OCI-LY3 (cell line): ENCODE results near the gene MARK3.

Experiments
- H2AFZ ChIP-seq: fragments of 200-600, 300-600 bp; shearing (Covaris generic); 2 replicates; pipeline ENCODE4 v1.6.0; 2014; ENCODE audit warnings: antibody characterized with exemption, low read depth, low read length
- H3K27ac ChIP-seq: fragments of 200-600, 300-600 bp; sonication (generic); 2 replicates; pipeline ENCODE4 v1.5.1; 2014; ENCODE audit warnings: mild to moderate bottlenecking, low read length, moderate library complexity, mixed read lengths
- H3K27me3 ChIP-seq: fragments of 200-600, 300-600 bp; sonication (generic); 2 replicates; pipeline ENCODE4 v1.6.1; 2014; ENCODE audit warnings: low read depth, low read length, mixed read lengths
- H3K36me3 ChIP-seq: fragments of 200-600, 300-600 bp; sonication (generic); replicated peaks from 2 replicates; pipeline ENCODE3; 2014; ENCODE audit warnings: low read depth, low read length, mixed read lengths
- H3K4me1 ChIP-seq: fragments of 300-600, 200-600 bp; sonication (generic); 2 replicates; pipeline ENCODE4 v1.6.1; 2014; ENCODE audit warnings: low read length, mixed read lengths
- H3K4me2 ChIP-seq: fragments of 200-600, 300-600 bp; sonication (generic); 2 replicates; pipeline ENCODE4 v1.6.1; 2014; ENCODE audit warnings: low read length, mixed read lengths
- H3K4me3 ChIP-seq: fragments of 300-600, 200-600 bp; sonication (generic); 2 replicates; pipeline ENCODE4 v1.5.1; 2014; ENCODE audit warnings: antibody characterized with exemption, mild to moderate bottlenecking, low read length, moderate library complexity
- H3K79me2 ChIP-seq: fragments of 300-600, 200-600 bp; shearing (Covaris generic); 2 replicates; pipeline ENCODE4 v1.6.1; 2014; ENCODE audit warnings: mild to moderate bottlenecking, low read length, mixed read lengths
- H3K9ac ChIP-seq: fragments of 300-600, 200-600 bp; shearing (Covaris generic); 2 replicates; pipeline ENCODE4 v1.6.0; 2014; ENCODE audit warnings: mild to moderate bottlenecking, low read length, moderate library complexity
- H3K9me3 ChIP-seq: fragments of 200-600, 300-600 bp; shearing (Covaris generic); 2 replicates; pipeline ENCODE4 v1.6.1; 2014; ENCODE audit warnings: low read length, mixed read lengths; ENCODE audit not compliant: insufficient read depth
- H4K20me1 ChIP-seq: fragments of 200-600, 300-600 bp; sonication (generic); 2 replicates; pipeline ENCODE4 v1.6.1; 2016; ENCODE audit warnings: low read length, mixed read lengths; ENCODE audit not compliant: insufficient read depth
- EZH2phosphoT487 ChIP-seq: fragments of 200-600 bp; shearing (Covaris generic); IDR thresholded peaks from 2 replicates; pipeline ENCODE4 v1.6.1; 2018; ENCODE audit warnings: antibody characterized with exemption, mixed run types, low read depth
- TF ChIP-seq, protein P1 (sequence below): fragments of 200-600, 300-600 bp; sonication (generic); IDR thresholded peaks from 2 replicates; pipeline ENCODE4 v1.5.1; 2014; ENCODE audit warnings: antibody characterized with exemption, low read length, low read depth

The MARK3 gene

DNA sequence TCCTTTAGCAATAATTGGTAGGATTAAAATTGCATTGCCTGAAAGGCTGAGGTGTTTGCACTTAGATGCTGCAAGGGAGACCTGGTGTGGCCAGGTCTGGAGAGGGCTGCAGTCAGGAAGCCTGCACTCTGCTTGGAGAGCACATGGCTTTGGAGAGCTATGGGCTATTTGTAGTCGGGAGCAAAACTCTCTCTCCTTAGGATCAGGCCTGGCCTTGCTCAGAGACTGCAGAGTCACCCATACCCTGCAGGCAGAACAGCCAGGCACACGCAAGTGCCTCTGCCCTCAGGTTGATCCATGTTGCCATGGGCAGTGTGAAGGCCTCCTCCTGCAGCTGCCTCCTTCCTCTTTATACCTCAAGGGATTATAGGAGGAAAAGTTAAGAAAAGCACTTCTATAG lies 110.6 kb downstream of the MARK3 start:
- H3K36me3 ChIP-seq, result peaks cover 26% of the 10 kb centered on the region
- no peak for TF ChIP-seq EZH2phosphoT487
- TF ChIP-seq, protein P1, sequence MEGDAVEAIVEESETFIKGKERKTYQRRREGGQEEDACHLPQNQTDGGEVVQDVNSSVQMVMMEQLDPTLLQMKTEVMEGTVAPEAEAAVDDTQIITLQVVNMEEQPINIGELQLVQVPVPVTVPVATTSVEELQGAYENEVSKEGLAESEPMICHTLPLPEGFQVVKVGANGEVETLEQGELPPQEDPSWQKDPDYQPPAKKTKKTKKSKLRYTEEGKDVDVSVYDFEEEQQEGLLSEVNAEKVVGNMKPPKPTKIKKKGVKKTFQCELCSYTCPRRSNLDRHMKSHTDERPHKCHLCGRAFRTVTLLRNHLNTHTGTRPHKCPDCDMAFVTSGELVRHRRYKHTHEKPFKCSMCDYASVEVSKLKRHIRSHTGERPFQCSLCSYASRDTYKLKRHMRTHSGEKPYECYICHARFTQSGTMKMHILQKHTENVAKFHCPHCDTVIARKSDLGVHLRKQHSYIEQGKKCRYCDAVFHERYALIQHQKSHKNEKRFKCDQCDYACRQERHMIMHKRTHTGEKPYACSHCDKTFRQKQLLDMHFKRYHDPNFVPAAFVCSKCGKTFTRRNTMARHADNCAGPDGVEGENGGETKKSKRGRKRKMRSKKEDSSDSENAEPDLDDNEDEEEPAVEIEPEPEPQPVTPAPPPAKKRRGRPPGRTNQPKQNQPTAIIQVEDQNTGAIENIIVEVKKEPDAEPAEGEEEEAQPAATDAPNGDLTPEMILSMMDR, result no peak

DNA sequence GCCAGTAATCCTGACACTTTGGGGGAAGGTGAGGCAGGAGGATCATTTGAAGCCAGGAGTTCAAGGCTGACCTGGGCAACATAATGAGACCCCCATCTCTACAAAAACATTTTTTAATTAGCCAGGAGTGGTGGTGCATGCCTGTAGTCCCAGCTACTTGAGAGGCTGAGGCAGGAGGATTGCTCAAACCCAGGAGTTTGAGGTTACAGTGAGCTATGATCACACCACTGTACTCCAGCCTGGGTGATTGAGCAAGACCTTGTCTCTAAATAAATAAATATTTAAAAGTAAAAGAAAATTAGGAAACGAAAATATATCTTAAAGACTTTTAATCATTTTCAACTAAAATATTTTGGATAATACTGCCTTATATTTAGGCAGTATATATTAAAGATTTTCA lies 111.6 kb downstream of the MARK3 start:
- Histone ChIP-seq H3K9me3 (no peaks in the 10 kb centered on the region), H2AFZ (no peak overlapping the region), H4K20me1 (no peaks in the 10 kb centered on the region; the same call in 1 of the 2 replicates), H3K9ac (no peak overlapping the region), H3K4me3 (no peak overlapping the region), H3K4me2 (no peak overlapping the region), H3K79me2 (no peaks in the 10 kb centered on the region), H3K27ac (no peak overlapping the region), H3K4me1 (peaks cover 2% of the 10 kb centered on the region; the same call in 1 of the 2 replicates), H3K27me3 (no peaks in the 10 kb centered on the region), H3K36me3 (peaks cover 26% of the 10 kb centered on the region)
- TF ChIP-seq, protein P1, result no peak
- no peak for TF ChIP-seq EZH2phosphoT487

More for the DNA sequence above, 110.6 kb downstream of the MARK3 start:
- Histone ChIP-seq H2AFZ (no peak overlapping the region), H3K9ac (no peak overlapping the region), H3K4me2 (no peak overlapping the region), H3K4me1 (peaks cover 2% of the 10 kb centered on the region; the same call in 1 of the 2 replicates), H4K20me1 (no peaks in the 10 kb centered on the region), H3K79me2 (no peaks in the 10 kb centered on the region), H3K27me3 (no peaks in the 10 kb centered on the region), H3K27ac (no peak overlapping the region), H3K4me3 (no peak overlapping the region), H3K9me3 (no peaks in the 10 kb centered on the region)

DNA sequence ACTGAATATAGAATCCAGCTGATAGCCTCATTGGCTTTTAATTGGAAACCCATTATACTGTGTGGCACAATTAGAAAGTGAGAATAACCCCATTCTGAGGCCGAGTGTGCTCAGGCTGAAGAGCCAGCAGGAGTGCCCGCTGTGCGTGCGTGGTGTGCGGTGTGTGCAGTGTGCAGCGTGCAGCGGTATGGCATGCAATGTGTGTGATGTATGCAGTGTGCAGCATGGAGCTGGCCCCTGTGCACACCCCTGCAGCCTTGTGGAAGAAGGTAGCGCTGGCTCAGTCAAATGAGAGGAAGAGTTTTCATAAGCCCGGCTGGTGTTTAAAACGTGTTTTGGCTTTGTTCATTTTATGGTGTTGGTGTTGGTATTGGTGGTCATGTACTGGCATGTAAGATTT lies 114.5 kb downstream of the MARK3 start:
- Histone ChIP-seq H3K36me3 (peaks cover 41% of the 10 kb centered on the region), H4K20me1 (no peaks in the 10 kb centered on the region; the same call in 1 of the 2 replicates), H3K27me3 (no peaks in the 10 kb centered on the region), H3K9ac (no peak overlapping the region), H3K4me1 (peaks cover 2% of the 10 kb centered on the region; the same call in 1 of the 2 replicates), H3K27ac (no peak overlapping the region), H3K9me3 (no peaks in the 10 kb centered on the region), H3K4me3 (no peak overlapping the region), H3K79me2 (no peaks in the 10 kb centered on the region), H3K4me2 (no peak overlapping the region), H2AFZ (no peak overlapping the region)
- no peak for TF ChIP-seq EZH2phosphoT487
- TF ChIP-seq, protein P1, result no peak

DNA sequence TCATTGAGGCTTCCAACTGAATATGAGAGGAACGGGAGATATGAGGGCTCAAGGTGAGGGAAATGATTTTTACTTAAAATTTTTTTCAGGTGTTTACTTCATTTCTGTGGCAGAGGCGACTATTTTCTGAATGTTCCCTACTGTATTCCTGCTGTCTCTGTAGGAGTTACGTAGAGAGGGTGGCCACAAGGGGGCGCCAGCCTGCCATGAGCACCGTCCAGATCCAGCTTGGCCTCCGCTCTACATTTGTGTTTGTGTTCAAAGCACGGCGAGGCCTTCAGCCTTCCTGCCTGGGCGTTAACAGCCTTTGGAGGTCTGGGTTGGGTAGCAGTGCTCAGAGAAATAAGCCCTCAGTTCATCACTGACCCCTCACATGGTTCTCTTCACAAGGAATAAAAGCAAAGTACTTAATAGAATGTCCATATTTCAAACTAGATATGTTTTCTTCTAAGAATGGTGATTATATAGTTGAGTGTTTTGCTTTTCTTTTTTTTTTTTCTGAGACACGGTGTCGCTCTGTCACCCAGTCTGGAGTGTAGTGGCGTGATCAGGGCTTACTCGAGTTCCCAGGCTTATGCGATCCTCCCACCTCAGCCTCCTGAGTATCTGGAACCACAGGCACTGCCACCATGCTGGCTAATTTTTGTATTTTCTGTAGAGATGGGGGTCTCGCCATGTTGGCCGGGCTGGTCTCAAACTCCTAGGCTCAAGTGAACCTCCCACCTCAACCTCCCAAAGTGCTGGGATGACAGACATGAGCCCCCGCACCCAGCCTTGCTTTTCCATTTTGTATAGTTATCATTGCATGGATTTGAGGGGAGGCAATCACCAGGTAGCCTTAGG lies 115.2 kb downstream of the MARK3 start:
- Histone ChIP-seq H2AFZ (no peak overlapping the region), H3K27me3 (no peaks in the 10 kb centered on the region), H3K4me2 (peak overlapping the region; percentile 31; the same call in 1 of the 2 replicates), H3K4me3 (no peak overlapping the region), H3K36me3 (peaks cover 47% of the 10 kb centered on the region), H3K27ac (no peak overlapping the region), H4K20me1 (no peaks in the 10 kb centered on the region; the same call in 1 of the 2 replicates), H3K79me2 (no peaks in the 10 kb centered on the region), H3K4me1 (peaks cover 2% of the 10 kb centered on the region; the same call in 1 of the 2 replicates), H3K9ac (no peak overlapping the region), H3K9me3 (no peaks in the 10 kb centered on the region)
- TF ChIP-seq EZH2phosphoT487, result no peak
- TF ChIP-seq, protein P1, result peak; percentile 95
